ENCODE measurements around the gene TTLL5.
"Not testable (repeated sequence)": the region's sequence is repeated elsewhere in the genome, so short reads cannot be mapped to it uniquely, and the experiment has no call there.

The TTLL5 gene

DNA sequence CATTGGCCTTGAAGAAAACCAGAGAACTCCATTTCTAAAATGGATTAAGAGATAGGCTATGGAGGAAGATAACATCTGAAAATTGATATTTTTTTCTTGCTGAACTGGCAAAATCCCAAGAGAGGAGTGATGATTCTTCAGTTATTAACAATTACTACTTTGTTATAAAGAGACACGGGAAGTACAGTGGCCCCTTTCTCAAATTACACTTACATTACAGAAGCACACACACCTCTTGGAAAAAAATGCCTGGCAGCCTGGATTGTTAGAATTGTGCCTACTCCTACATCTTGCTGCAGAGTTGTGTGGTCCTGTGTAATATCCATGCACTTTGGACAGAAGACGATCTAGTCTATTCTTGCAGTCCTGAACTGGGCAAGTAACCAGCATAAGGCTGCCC lies 249.0 kb downstream of the TTLL5 start:
- TF ChIP-seq, protein P1, sequence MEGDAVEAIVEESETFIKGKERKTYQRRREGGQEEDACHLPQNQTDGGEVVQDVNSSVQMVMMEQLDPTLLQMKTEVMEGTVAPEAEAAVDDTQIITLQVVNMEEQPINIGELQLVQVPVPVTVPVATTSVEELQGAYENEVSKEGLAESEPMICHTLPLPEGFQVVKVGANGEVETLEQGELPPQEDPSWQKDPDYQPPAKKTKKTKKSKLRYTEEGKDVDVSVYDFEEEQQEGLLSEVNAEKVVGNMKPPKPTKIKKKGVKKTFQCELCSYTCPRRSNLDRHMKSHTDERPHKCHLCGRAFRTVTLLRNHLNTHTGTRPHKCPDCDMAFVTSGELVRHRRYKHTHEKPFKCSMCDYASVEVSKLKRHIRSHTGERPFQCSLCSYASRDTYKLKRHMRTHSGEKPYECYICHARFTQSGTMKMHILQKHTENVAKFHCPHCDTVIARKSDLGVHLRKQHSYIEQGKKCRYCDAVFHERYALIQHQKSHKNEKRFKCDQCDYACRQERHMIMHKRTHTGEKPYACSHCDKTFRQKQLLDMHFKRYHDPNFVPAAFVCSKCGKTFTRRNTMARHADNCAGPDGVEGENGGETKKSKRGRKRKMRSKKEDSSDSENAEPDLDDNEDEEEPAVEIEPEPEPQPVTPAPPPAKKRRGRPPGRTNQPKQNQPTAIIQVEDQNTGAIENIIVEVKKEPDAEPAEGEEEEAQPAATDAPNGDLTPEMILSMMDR (IDR thresholded peaks at IDR 0.05; ENCODE audit: borderline replicate concordance, insufficient read depth, low read depth, low read length) = no peak
- H3K4me3 ChIP-seq (ENCODE audit: low read depth, low read length) = no peak overlapping the region

DNA sequence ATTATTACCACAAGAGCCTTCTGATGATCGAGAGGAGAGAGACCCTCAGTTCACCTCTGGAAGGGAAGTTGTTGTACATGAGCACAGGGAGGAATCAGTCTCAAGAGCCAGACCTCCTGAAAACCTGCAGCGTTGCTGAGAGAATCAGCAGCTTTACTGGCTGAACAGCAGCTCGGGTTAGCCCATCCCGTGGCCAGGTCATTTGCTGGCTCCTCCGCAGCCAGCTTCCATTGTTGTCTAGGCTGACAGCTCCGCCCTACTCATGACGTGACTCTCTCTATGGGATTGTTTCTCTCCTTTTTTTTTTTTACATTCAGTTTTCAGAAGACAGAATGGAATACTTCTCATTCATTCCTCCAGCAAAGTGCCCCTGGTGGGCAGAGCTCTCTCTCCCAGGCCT lies 250.8 kb downstream of the TTLL5 start:
- TF ChIP-seq, protein P1 (IDR thresholded peaks at IDR 0.05; ENCODE audit: borderline replicate concordance, insufficient read depth, low read depth, low read length) = no peak
- no peak overlapping the region for H3K4me3 ChIP-seq (ENCODE audit: low read depth, low read length)

DNA sequence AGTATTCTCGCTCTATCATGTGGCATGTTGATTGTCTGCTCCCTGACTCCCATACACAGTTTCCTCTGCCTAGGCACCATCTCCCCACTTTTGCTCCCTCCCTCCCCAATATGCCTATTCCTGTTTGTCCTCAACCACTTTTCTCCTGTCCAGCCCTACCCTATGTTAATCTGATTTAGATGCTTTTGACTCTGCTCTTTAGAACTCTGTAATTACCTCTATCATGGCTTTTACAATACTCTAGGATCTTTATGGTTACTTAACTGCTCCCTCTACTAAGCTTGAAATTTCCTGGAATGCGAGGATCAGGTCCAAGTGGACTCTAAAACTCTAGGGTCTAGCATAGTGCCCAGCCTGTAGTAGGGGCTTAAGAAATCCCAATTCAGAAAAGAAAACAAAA lies 252.1 kb downstream of the TTLL5 start:
- H3K4me3 ChIP-seq (ENCODE audit: low read depth, low read length) = no peak overlapping the region
- TF ChIP-seq, protein P1 (IDR thresholded peaks at IDR 0.05; ENCODE audit: borderline replicate concordance, insufficient read depth, low read depth, low read length) = no peak

DNA sequence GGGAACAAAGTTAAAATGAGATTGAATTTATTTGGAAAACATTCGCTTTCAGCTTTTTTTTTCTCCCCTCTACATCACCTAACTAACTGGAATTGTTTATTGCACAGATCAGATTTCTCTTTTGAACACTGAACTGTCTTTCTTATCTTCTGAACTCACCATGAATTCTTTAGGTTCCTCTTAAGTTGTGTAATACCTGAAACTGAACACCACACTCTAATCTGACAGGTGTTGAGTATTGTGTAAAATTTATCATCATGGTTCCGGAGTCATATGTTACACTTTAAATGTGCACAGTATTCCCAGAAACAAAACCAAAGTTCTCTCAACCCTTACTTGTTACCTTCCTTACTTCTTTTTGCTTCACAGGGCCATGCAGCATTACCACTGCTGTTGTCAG lies 254.0 kb downstream of the TTLL5 start:
- H3K4me3 ChIP-seq (ENCODE audit: low read depth, low read length) = no peak overlapping the region
- TF ChIP-seq, protein P1 (IDR thresholded peaks at IDR 0.05; ENCODE audit: borderline replicate concordance, insufficient read depth, low read depth, low read length) = no peak

DNA sequence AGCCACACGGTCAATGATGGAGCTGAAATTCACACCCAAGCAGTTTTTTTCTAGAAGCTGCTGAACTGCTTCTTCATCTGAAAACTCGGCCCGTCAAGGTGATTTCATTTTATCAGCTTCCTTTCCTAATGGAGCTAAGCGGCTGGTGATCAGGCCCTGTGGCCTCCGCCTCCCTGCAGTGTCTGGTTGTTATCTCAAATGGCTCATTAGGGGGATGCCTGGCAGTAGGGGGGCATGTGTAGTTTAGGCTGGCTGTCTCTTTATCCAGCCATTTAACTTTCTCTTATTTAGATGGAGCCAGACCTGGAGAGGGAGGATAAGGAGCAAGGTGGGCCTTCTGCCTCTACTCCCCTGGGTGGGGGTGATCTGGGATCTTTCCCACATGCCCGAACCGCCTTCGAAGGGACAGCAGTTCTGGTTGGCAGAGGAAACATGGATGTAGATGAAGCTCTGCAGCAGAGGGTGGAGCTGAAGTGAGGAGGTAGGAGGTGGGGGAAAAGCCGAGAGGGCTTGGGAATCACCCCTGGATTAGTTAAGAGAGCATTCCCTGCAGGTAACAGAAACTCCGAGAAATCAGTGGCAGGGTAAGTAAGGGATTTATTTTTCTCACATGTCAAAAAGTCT lies 256.4 kb downstream of the TTLL5 start:
- TF ChIP-seq, protein P1 (IDR thresholded peaks at IDR 0.05; ENCODE audit: borderline replicate concordance, insufficient read depth, low read depth, low read length) = no peak
- no peak overlapping the region for H3K4me3 ChIP-seq (ENCODE audit: low read depth, low read length)

DNA sequence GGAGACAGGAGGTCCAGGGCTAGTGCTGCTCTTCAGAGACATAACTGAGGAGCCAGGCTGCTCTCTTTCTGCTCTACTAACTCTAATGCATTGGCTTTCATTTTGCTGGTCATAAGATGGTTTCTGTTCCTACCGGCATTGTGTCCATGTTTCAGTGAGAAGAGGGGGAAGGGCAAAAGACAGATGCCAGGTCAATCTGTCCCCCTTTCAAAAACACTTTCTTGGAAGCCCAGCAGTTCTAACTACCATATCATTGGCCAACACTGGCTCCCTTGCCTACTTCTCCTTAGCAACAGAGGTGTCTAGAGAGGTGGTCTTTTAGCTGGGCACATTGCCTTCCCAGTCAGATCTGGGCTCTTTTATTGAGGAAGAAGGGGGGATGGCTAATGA lies 256.9 kb downstream of the TTLL5 start:
- no peak overlapping the region for H3K4me3 ChIP-seq (ENCODE audit: low read depth, low read length)

DNA sequence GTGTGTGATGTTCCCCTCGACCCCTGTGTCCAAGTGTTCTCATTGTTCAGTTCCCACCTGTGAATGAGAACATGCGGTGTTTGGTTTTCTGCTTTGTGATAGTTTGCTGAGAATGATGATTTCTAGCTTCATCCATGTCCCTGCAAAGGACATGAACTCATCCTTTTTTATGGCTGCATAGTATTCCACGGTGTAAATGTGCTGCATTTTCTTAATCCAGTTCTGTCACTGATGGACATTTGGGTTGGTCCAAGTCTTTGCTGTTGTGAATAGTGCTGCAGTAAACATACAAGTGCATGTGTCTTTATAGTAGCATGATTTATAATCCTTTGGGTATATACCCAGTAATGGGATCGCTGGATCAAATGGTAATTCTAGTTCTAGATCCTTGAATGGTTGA lies 259.4 kb downstream of the TTLL5 start:
- H3K4me3 ChIP-seq (ENCODE audit: low read depth, low read length) = not testable (repeated sequence)

More for the DNA sequence above, 256.9 kb downstream of the TTLL5 start:
- TF ChIP-seq, protein P1 (IDR thresholded peaks at IDR 0.05; ENCODE audit: borderline replicate concordance, insufficient read depth, low read depth, low read length) = no peak

DNA sequence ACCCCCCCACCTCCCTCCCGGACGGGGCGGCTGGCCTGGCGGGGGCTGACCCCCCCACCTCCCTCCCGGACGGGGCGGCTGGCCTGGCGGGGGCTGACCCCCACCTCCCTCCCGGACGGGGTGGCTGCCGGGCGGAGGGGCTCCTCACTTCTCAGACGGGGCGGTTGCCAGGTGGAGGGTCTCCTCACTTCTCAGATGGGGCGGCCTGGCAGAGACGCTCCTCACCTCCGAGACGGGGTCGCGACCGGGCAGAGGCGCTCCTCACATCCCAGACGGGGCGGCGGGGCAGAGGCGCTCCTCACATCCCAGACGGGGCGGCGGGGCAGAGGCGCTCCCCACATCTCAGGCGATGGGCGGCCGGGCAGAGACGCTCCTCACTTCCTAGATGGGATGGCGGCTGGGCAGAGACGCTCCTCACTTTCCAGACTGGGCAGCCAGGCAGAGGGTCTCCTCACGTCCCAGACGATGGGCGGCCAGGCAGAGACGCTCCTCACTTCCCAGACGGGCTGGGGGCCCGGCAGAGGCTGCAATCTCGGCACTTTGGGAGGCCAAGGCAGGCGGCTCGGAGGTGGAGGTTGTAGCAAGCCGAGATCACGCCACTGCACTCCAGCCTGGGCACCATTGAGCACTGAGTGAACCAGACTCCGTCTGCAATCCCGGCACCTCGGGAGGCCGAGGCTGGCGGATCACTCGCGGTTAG lies 264.2 kb downstream of the TTLL5 start:
- H3K4me3 ChIP-seq (ENCODE audit: low read depth, low read length) = not testable (repeated sequence)

Measured in GM12875 (cell line).